HAP-1 (cell line): ENCODE data around the gene PPP1R12B.
A peak's percentile ranks its signal among the peaks of the same experiment; 100 is the strongest.
"Not testable (repeated sequence)": the region's sequence is repeated elsewhere in the genome, so short reads cannot be mapped to it uniquely, and the experiment has no call there.

Source experiments
- DNase-seq, 2 experiments: peaks; one replicate each; pipeline ENCODE4 v3.0.0-alpha.2; 2016 to 2020; ENCODE audit warnings: low spot score in 2 of 2
- H3K27me3 ChIP-seq: fragments of 250-450 bp; sonication (Bioruptor Pico); 2 replicates; pipeline ENCODE4 v1.5.1; 2020; ENCODE audit warnings: low read depth, mild to moderate bottlenecking, moderate library complexity
- H3K36me3 ChIP-seq: fragments of 250-450 bp; sonication (Bioruptor Pico); replicated peaks from 2 replicates; pipeline ENCODE4 v1.5.1; 2020; ENCODE audit warnings: mild to moderate bottlenecking
- H3K4me1 ChIP-seq: fragments of 250-450 bp; sonication (Bioruptor Pico); 2 replicates; pipeline ENCODE4 v1.5.1; 2020; ENCODE audit warnings: mild to moderate bottlenecking
- H3K4me3 ChIP-seq: fragments of 250-450 bp; sonication (Bioruptor Pico); 2 replicates; pipeline ENCODE4 v1.5.1; 2020; ENCODE audit warnings: mild to moderate bottlenecking, moderate library complexity
- H3K9me3 ChIP-seq: fragments of 250-450 bp; sonication (Bioruptor Pico); 2 replicates; pipeline ENCODE4 v1.5.1; 2020; ENCODE audit warnings: mild to moderate bottlenecking, moderate library complexity
- in situ Hi-C: fragments of 300-500 bp; cut with MboI; formaldehyde crosslinking; loops from 3 replicates; pipeline ENCODE4 v1.14.3; 2020; ENCODE audit warnings: low sequenced_read_pairs, inconsistent platforms, mixed read lengths

Gene PPP1R12B

DNA sequence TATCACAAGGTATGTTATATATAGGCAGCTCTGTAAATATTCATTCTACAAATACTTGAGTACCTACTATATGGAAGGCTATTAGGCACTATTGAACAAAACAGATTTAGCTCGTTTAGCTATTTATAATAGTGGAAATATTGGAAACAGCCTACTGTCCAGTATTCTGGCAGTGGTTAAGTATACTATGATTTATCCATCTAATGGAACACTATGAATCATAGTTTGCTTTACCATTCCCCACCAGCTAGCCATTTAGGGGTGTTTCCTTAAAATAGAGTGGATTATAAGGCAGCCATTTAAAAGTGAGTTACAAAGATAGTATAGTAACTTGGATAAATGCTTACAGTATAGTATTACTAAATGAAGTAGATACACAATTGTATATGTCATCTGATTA is 169.7 kb downstream of the PPP1R12B start:
- H3K4me1 ChIP-seq, H3K4me3 ChIP-seq, H3K36me3 ChIP-seq, DNase-seq, in situ Hi-C loops, H3K27me3 ChIP-seq, H3K9me3 ChIP-seq: not testable (repeated sequence)

DNA sequence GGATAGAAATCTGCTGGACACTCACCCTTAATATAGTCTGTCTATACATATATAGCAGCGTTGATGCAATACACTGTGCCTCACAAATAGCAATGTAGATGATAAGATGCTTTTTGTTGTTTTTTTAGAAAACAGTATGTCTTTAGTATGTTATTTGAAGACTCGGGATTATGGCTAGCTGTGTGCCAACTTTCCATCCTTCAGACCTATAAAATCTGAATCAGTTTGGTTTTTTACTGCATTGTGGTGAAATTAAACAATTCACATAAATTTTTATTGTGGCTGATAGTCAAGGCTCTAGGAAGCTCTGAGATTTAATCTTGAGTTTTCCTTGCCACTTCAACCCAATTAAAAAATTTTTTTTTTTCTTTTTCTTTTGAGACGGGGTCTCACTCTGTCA is 170.4 kb downstream of the PPP1R12B start:
- H3K9me3 ChIP-seq, DNase-seq, H3K36me3 ChIP-seq, H3K4me3 ChIP-seq, in situ Hi-C loops, H3K27me3 ChIP-seq, H3K4me1 ChIP-seq: not testable (repeated sequence)

DNA sequence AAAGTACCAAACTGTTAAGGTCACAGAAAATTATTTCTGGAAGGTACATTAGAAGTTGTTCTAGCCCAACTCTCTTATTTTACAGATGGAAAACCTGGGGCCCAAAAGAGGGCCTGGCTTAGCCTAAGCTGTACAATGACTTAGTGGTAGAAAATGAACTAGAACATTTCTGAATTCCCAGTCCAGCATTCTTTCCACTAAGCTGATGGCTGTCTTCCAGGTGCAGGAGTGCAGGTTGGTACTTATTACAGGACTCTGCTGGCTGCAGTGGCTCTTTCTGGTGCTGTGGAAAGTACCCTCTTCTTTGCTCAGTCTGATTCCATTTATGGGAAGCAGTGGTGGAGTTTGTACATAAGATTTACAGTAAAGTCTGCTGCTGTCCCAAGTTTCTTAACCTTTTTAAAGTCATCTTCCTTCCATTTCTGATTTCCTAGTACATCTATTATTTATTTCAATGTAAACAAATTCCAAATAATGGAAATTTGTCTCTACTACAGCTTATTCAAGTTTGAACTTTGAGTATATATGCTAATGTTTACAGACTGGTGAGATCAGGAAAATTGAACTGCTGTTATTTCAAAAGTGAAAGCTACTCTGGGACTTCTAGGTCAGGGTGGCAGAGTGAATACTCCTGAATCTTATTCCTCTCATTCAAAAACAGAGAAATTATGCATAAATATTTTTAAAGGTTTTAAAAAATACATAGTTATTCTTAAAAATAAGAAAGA is 171.8 kb downstream of the PPP1R12B start:
- H3K4me1 ChIP-seq, H3K9me3 ChIP-seq, H3K4me3 ChIP-seq, H3K36me3 ChIP-seq, DNase-seq, H3K27me3 ChIP-seq, in situ Hi-C loops: not testable (repeated sequence)

DNA sequence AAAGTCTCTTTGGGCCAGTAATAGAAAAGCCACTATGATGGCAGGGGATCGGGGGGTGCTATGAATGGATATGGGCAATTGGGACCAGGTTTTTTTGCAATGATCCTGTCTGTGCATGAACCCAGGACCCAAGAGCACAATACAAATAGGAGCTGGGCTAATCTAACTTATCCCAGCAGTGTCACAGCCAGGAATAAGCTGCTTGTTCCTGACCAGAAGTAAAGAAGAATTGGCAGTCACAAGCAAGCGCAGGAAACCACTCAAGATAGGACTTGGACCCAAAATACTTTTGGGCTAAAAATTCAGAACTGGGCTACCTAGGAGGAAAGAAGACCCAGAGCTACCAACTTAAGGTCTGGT is 172.3 kb downstream of the PPP1R12B start:
- in situ Hi-C loops, H3K9me3 ChIP-seq, H3K4me3 ChIP-seq, H3K27me3 ChIP-seq, DNase-seq, H3K36me3 ChIP-seq, H3K4me1 ChIP-seq: not testable (repeated sequence)

DNA sequence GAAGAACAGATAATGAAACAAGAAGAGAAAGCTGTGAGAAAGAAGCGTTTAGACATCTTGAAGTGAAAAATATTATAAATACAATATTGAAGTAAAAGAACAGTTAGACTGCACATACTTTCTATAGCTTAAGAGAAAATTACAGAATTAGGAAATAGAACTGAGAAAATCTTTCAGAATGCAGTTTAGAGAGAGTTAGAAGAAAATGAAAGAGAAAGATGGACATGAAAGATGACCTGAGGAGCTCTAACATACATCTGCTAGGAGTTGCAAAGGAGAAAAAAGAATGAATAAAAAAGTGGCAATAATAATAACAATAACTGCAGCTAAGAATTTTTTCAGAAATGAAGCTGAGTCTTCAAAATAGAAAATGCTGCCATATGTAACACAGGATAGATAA is 173.0 kb downstream of the PPP1R12B start:
- H3K4me3 ChIP-seq, H3K36me3 ChIP-seq, H3K4me1 ChIP-seq, H3K27me3 ChIP-seq, H3K9me3 ChIP-seq, DNase-seq, in situ Hi-C loops: not testable (repeated sequence)

DNA sequence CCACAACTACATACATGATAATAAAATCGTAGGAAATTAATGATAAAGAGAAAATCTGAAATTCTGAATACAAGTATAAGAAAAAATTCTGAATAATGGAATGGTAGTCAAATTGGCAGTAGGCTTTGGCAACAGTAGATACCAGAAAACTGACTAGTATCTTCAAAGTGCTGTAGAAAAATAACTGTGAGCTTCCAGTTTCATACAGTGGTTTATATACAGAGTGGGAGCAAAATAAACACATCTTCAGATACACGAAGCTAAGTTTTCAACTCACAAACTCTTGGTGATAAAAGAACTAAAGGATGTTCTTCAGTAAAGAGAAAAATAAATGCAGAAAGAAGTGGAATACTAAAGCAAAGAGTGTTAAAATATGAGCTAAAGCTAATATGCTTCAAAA is 173.4 kb downstream of the PPP1R12B start:
- Histone ChIP-seq H3K27me3 (no peaks in the 10 kb centered on the region), H3K4me3 (no peak overlapping the region), H3K36me3 (no peaks in the 10 kb centered on the region), H3K9me3 (no peaks in the 10 kb centered on the region), H3K4me1 (no peaks in the 10 kb centered on the region)
- in situ Hi-C loops = no loop called here
- DNase-seq = no peak

DNA sequence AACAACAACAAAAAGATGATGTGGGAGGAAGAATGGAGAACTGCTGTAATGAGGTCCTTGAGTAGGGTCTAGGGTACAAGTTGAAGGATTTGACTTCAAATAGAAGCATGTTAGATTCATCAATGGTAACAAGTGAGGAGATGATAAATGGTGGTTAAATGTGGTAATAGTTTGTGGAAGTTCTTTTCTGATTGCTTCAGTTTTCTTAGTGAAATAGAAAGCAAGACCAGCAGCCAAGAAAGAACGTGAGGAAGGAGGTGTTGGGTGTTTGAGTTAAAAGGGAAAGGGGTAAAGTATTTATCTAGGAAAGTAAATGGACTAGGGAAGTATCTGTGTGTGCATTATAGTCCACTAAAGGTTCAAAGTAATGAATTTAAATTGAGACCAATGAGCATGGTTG is 177.6 kb downstream of the PPP1R12B start:
- in situ Hi-C loops, H3K27me3 ChIP-seq, H3K4me3 ChIP-seq, H3K4me1 ChIP-seq, DNase-seq, H3K9me3 ChIP-seq, H3K36me3 ChIP-seq: not testable (repeated sequence)

DNA sequence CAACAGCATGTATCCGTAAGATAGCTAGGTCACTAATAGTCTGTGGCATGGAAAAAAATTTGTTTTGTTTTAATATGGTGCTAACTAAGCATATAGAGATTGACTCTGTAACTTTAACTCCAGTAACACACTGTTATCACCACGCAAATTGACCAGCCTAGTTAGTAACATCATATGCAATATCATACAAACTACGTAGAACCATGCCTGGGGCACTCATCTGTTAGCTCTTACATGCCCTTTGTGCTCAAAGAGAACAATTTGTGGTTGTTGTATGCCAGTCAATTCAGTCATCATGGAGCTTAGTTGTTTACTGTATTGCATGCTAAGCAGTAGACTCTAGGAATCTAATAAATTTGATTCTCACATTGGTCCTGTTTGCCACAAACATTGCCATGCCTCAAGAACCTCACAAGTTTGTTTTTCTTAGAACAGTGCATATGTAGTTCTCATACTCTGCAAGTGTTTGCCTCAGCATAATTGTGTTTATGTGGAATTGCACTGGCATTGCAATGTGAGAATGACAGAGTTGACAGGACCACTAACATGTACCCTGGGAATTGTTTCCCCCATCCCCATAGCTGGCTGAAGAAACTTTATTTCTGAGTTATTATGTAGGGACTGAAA is 179.7 kb downstream of the PPP1R12B start:
- H3K4me1 ChIP-seq, H3K9me3 ChIP-seq, in situ Hi-C loops, H3K36me3 ChIP-seq, H3K27me3 ChIP-seq, H3K4me3 ChIP-seq, DNase-seq: not testable (repeated sequence)

DNA sequence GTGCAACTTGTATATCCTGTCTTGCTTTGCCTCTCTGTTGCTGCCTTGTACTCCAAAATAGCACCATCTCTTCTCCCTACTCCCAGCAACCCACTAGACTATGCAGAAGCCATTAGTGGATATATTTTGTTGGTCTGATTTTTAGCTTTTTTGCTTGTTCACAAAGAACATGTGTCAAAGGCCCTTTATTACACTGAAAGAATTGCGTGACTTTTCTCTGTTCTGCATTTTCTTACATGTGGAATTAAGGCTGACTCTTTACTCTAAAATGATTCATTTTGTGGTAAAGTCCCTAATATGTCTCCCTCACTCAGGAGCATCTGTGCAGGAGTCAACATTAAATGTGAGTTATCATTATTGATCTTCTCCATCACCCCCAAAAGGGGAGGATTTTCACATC is 182.2 kb downstream of the PPP1R12B start:
- DNase-seq, H3K27me3 ChIP-seq, H3K9me3 ChIP-seq, H3K4me1 ChIP-seq, in situ Hi-C loops, H3K36me3 ChIP-seq, H3K4me3 ChIP-seq: not testable (repeated sequence)

DNA sequence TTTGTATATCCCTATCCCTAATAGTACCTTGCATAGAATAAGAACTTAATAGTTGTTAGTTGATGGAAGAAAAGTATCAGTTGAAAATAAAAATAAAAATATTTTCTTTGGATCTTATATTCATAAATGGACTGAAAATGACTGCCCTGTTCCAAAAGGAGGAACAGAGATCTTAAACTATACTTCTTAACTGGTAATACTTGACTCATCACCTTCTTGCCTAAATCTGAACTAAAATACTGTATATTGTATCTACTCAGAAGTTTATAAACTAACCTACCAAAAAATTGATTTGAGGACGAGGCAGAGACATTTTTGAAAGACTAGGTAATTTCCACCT is 182.9 kb downstream of the PPP1R12B start:
- in situ Hi-C loops = no loop called here
- no peaks in the 10 kb centered on the region for H3K9me3 ChIP-seq
- no peaks in the 10 kb centered on the region for H3K36me3 ChIP-seq
- H3K4me1 ChIP-seq = no peaks in the 10 kb centered on the region
- no peak for DNase-seq
- H3K27me3 ChIP-seq = no peaks in the 10 kb centered on the region
- no peak overlapping the region for H3K4me3 ChIP-seq

DNA sequence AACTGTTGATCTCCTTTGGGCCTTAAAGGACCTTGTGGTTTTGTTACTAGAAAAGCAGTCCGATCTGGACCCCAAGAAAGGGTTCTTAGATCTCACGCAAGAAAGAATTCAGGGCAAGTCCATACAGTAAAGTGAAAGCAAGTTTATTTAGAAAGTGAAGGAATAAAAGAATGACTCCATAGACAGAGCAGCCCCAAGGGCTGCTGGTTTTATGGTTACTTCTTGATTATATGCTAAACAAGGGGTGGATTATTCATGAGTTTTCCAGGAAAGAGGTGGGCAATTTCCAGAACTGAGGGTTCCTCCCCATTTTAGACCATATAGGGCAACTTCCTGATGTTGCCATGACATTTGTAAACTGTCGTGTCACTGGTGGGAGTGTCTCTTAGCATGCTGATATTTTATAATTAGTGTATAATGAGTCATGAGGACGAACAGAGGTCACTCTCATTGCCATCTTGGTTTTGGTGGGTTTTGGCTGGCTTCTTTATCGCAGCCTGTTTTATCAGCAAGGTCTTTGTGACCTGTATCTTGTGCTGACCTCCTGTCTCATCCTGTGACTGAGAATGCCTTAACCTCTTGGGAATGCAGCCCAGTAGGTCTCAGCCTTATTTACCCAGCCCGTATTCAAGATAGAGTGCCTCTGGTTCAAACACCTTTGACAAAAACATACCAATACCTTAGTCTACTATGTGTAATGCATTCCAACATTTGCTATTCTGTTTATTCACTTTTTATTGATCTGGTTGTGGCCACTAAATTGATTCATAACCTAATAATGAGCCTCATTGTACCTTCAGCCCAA is 183.5 kb downstream of the PPP1R12B start:
- H3K36me3 ChIP-seq, H3K4me3 ChIP-seq, H3K27me3 ChIP-seq, H3K9me3 ChIP-seq, H3K4me1 ChIP-seq, in situ Hi-C loops, DNase-seq: not testable (repeated sequence)

DNA sequence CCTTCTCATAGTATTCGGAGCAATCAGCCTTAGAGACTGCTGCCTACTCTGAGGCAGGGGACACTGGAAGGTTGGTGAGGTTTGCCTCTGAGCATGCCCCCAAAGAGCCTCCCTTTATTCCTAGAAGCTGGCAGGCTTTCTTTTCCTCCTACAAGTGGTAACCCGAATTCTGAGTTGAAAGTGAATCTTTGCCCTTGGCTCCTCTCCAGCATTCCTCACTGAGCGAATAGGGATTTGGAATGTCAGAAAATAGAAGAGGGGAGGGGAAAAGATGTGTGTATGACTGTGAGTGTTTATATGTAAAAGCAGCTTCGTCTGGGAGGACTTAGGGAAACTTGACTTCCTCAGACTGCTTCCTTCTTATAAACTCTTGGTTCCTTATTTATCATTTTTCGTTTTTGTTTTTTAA is 190.7 kb downstream of the PPP1R12B start:
- peak; percentile 44 to 69 for DNase-seq
- not testable (repeated sequence) for H3K4me3 ChIP-seq

DNA sequence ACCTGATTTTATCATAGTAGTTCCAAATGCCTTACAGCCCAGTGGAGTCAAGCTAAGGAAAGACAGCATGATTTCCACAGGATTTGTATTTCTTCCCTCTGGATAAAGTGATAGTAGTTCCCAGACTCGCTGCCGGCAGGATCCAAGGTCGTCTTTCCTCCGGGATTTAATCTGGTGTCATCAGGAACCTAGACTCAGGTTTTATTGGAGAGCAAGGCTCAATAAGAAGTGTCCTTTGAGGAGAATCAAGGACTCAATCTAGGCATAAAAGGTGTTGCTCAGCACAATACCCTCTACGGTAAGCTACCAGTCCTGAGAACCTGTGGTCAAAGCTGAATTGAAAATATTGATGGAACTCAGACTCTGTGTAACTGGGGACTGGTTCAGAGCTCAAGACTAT is 191.1 kb downstream of the PPP1R12B start:
- DNase-seq = peak in 1 of 2 experiments; percentile 8
- H3K4me3 ChIP-seq, H3K36me3 ChIP-seq, in situ Hi-C loops, H3K9me3 ChIP-seq, H3K27me3 ChIP-seq: not testable (repeated sequence)
- H3K4me1 ChIP-seq = peaks cover 13% of the 10 kb centered on the region

More for the DNA sequence above, 190.7 kb downstream of the PPP1R12B start:
- in situ Hi-C loops, H3K36me3 ChIP-seq, H3K9me3 ChIP-seq, H3K27me3 ChIP-seq: not testable (repeated sequence)
- H3K4me1 ChIP-seq = peaks cover 13% of the 10 kb centered on the region

DNA sequence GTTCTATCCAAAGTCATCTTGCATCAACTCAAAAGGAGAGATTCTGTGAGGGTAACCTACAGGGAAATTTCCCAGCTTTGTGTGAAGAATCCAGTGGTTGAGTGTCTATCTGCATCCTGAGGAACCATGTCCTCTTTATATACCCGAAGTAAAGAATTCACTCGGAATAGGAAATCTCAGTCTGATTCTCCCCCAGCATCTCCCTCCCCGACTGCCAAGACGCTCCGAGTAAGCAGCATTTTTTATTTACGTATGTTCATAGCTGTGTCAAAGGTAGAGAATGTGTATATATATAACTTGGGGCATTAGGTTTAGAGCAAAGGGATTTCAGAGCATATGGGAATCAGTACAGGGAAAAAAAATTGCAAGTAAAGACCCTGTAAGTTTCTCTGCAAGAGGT is 191.5 kb downstream of the PPP1R12B start:
- in situ Hi-C loops = no loop called here
- DNase-seq = no peak
- no peak overlapping the region for H3K4me3 ChIP-seq

More for the DNA sequence above, 191.5 kb downstream of the PPP1R12B start:
- H3K4me1 ChIP-seq = peaks cover 13% of the 10 kb centered on the region
- H3K9me3 ChIP-seq = no peaks in the 10 kb centered on the region
- H3K36me3 ChIP-seq = no peaks in the 10 kb centered on the region
- H3K27me3 ChIP-seq = no peaks in the 10 kb centered on the region
